ENCODE data around the gene SLC35F3. TPM values are rescaled to one million over a fixed set of nuclear protein-coding genes. Genes with fewer than 3 reads are reported as not detected.

SLC35F3 gene
- total RNA-seq, 1 experiment from 2014 or later: 0.66 TPM

GRCh38 chr1:233905416-233906051 lies 1.1 kb downstream of the SLC35F3 start:
- no peaks in the 10 kb centered on the region for H3K9me3 Mint-ChIP-seq (ENCODE audit: low read depth, unreplicated experiment)
- H3K27me3 Mint-ChIP-seq (ENCODE audit: unreplicated experiment): peaks cover 43% of the 10 kb centered on the region
- H3K36me3 Mint-ChIP-seq (ENCODE audit: insufficient read depth, unreplicated experiment): peaks cover 18% of the 10 kb centered on the region
- CTCF ChIA-PET: interaction anchor here (1.0 to 1.9 kb wide), 3 partner anchors 12 to 574 kb away, joined by 3 to 7 read pairs (median 6); no protein-coding TSS in a partner anchor
- intact Hi-C loops (cut with micrococcal nuclease; ENCODE audit: unreplicated experiment): loop anchor here (5.0 to 10.0 kb wide), 2 partner anchors 162 to 601 kb away; no protein-coding TSS in a partner anchor
- DNase-seq: no peak
- peak overlapping the region; percentile 80 for H3K4me3 Mint-ChIP-seq (ENCODE audit: low read depth, unreplicated experiment)
- TF ChIP-seq CTCF (IDR thresholded peaks at IDR 0.05; ENCODE audit: unreplicated experiment): no peak
- no peak overlapping the region for H3K27ac Mint-ChIP-seq (ENCODE audit: unreplicated experiment)
- H3K4me1 Mint-ChIP-seq (ENCODE audit: low read depth, unreplicated experiment): peaks cover 24% of the 10 kb centered on the region
- no TSS peak for BruUV-seq (replicated peaks)

GRCh38 chr1:233907151-233907550 lies 2.7 kb downstream of the SLC35F3 start:
- Mint-ChIP-seq H3K27me3 (ENCODE audit: unreplicated experiment) (peaks cover 27% of the 10 kb centered on the region), H3K4me1 (ENCODE audit: low read depth, unreplicated experiment) (peaks cover 24% of the 10 kb centered on the region), H3K9me3 (ENCODE audit: low read depth, unreplicated experiment) (no peaks in the 10 kb centered on the region), H3K4me3 (ENCODE audit: low read depth, unreplicated experiment) (no peak overlapping the region), H3K36me3 (ENCODE audit: insufficient read depth, unreplicated experiment) (peaks cover 18% of the 10 kb centered on the region), H3K27ac (ENCODE audit: unreplicated experiment) (no peak overlapping the region)
- no peak for DNase-seq
- CTCF ChIA-PET: no interaction called here
- intact Hi-C loops (cut with micrococcal nuclease; ENCODE audit: unreplicated experiment): loop anchor here (5.0 to 10.0 kb wide), 2 partner anchors 160 to 602 kb away; no protein-coding TSS in a partner anchor
- no peak for TF ChIP-seq CTCF (IDR thresholded peaks at IDR 0.05; ENCODE audit: unreplicated experiment)
- no TSS peak for BruUV-seq (replicated peaks)

GRCh38 chr1:233908092-233908491 lies 3.6 kb downstream of the SLC35F3 start:
- TF ChIP-seq CTCF (IDR thresholded peaks at IDR 0.05; ENCODE audit: unreplicated experiment): no peak
- peaks cover 18% of the 10 kb centered on the region for H3K27me3 Mint-ChIP-seq (ENCODE audit: unreplicated experiment)
- H3K4me3 Mint-ChIP-seq (ENCODE audit: low read depth, unreplicated experiment): no peak overlapping the region
- DNase-seq: no peak
- intact Hi-C loops (cut with micrococcal nuclease; ENCODE audit: unreplicated experiment): loop anchor here (2.0 to 10.0 kb wide), 3 partner anchors 75 to 603 kb away; no protein-coding TSS in a partner anchor
- H3K36me3 Mint-ChIP-seq (ENCODE audit: insufficient read depth, unreplicated experiment): peaks cover 18% of the 10 kb centered on the region
- no TSS peak for BruUV-seq (replicated peaks)
- H3K4me1 Mint-ChIP-seq (ENCODE audit: low read depth, unreplicated experiment): peaks cover 24% of the 10 kb centered on the region
- no peaks in the 10 kb centered on the region for H3K9me3 Mint-ChIP-seq (ENCODE audit: low read depth, unreplicated experiment)
- CTCF ChIA-PET: interaction anchor here (0.8 kb wide), 1 partner anchor 1172 kb away, joined by 10 read pairs; no protein-coding TSS in a partner anchor
- H3K27ac Mint-ChIP-seq (ENCODE audit: unreplicated experiment): no peak overlapping the region

- H3K27ac Mint-ChIP-seq (ENCODE audit: unreplicated experiment): peak overlapping the region; percentile 21
- CTCF ChIA-PET: interaction anchor here (1.1 kb wide), 1 partner anchor 157 kb away, joined by 6 read pairs; no protein-coding TSS in a partner anchor
- BruUV-seq (replicated peaks): no TSS peak
Observed at GRCh38 chr1:233909195-233909594, 4.7 kb downstream of the SLC35F3 start.

More at GRCh38 chr1:233909195-233909594, 4.7 kb downstream of the SLC35F3 start:
- no peaks in the 10 kb centered on the region for H3K9me3 Mint-ChIP-seq (ENCODE audit: low read depth, unreplicated experiment)
- intact Hi-C loops (cut with micrococcal nuclease; ENCODE audit: unreplicated experiment): loop anchor here (2.0 to 10.0 kb wide), 3 partner anchors 74 to 604 kb away; no protein-coding TSS in a partner anchor
- peaks cover 20% of the 10 kb centered on the region for H3K4me1 Mint-ChIP-seq (ENCODE audit: low read depth, unreplicated experiment)
- peaks cover 15% of the 10 kb centered on the region for H3K36me3 Mint-ChIP-seq (ENCODE audit: insufficient read depth, unreplicated experiment)
- no peak overlapping the region for H3K4me3 Mint-ChIP-seq (ENCODE audit: low read depth, unreplicated experiment)
- TF ChIP-seq CTCF (IDR thresholded peaks at IDR 0.05; ENCODE audit: unreplicated experiment): no peak
- no peak for DNase-seq
- H3K27me3 Mint-ChIP-seq (ENCODE audit: unreplicated experiment): peaks cover 7% of the 10 kb centered on the region
